HG03060 (cell line): ENCODE measurements around the gene CCDC182.

Experiments used
- ATAC-seq: cut with Tn5 transposase; IDR thresholded peaks from one replicate; pipeline ENCODE4 v1.9.1; 2021; ENCODE audit warnings: low read depth, moderate number of reproducible peaks; ENCODE audit not compliant: unreplicated experiment

The CCDC182 gene

GRCh38 chr17:57732062-57732461, 13.0 kb downstream of the CCDC182 start:
- ATAC-seq: no peak

- ATAC-seq: no peak
These were observed 14.9 kb downstream of the CCDC182 start for GRCh38 chr17:57730026-57730701.

GRCh38 chr17:57727630-57728175, 17.4 kb downstream of the CCDC182 start:
- ATAC-seq: no peak

GRCh38 chr17:57726838-57727237, 18.3 kb downstream of the CCDC182 start:
- ATAC-seq: no peak

- ATAC-seq: no peak
These were observed 18.8 kb downstream of the CCDC182 start for GRCh38 chr17:57726213-57726790.

GRCh38 chr17:57724729-57725125, 20.4 kb downstream of the CCDC182 start:
- no peak for ATAC-seq

GRCh38 chr17:57724026-57724728, 20.9 kb downstream of the CCDC182 start:
- peak; percentile 50 for ATAC-seq

GRCh38 chr17:57723427-57724025, 21.6 kb downstream of the CCDC182 start:
- ATAC-seq: no peak

- no peak for ATAC-seq
These were observed 22.4 kb downstream of the CCDC182 start for GRCh38 chr17:57722704-57723043.

GRCh38 chr17:57721967-57722703, 23.0 kb downstream of the CCDC182 start:
- no peak for ATAC-seq

- ATAC-seq: no peak
These were observed 24.6 kb downstream of the CCDC182 start for GRCh38 chr17:57720386-57721035.

- ATAC-seq: no peak
These were observed 26.2 kb downstream of the CCDC182 start for GRCh38 chr17:57718878-57719277.

- no peak for ATAC-seq
These were observed 29.1 kb downstream of the CCDC182 start for GRCh38 chr17:57715981-57716380.

- ATAC-seq: no peak
These were observed 30.4 kb downstream of the CCDC182 start for GRCh38 chr17:57714665-57715180.

- ATAC-seq: no peak
These were observed 32.0 kb downstream of the CCDC182 start for GRCh38 chr17:57713140-57713539.

GRCh38 chr17:57708410-57708809, 36.7 kb downstream of the CCDC182 start:
- no peak for ATAC-seq

- ATAC-seq: no peak
These were observed 37.2 kb downstream of the CCDC182 start for GRCh38 chr17:57707892-57708291.

GRCh38 chr17:57706761-57707160, 38.3 kb downstream of the CCDC182 start:
- no peak for ATAC-seq

- ATAC-seq: no peak
These were observed 39.0 kb downstream of the CCDC182 start for GRCh38 chr17:57705921-57706695.
